Hepatic stellate cell (primary cell): Measurements from ENCODE around the gene LDB2.

Source experiments
- DNase-seq: peaks from one replicate; pipeline ENCODE4 v3.0.0; 2011; ENCODE audit warnings: low spot score

LDB2 gene

GRCh38 chr4:16757080-16757521 lies 141.3 kb downstream of the LDB2 start:
- no peak for DNase-seq

GRCh38 chr4:16754104-16754503 lies 144.3 kb downstream of the LDB2 start:
- no peak for DNase-seq

GRCh38 chr4:16752150-16752549 lies 146.3 kb downstream of the LDB2 start:
- no peak for DNase-seq

- no peak for DNase-seq
Measured at GRCh38 chr4:16750882-16751642, 147.4 kb downstream of the LDB2 start.

- no peak for DNase-seq
Measured at GRCh38 chr4:16750216-16750615, 148.2 kb downstream of the LDB2 start.

- DNase-seq, result no peak
Measured at GRCh38 chr4:16745887-16746286, 152.6 kb downstream of the LDB2 start.

GRCh38 chr4:16745009-16745635 lies 153.3 kb downstream of the LDB2 start:
- no peak for DNase-seq

- no peak for DNase-seq
Measured at GRCh38 chr4:16741287-16741686, 157.2 kb downstream of the LDB2 start.

- DNase-seq, result no peak
Measured at GRCh38 chr4:16739997-16740624, 158.3 kb downstream of the LDB2 start.

- DNase-seq, result no peak
Measured at GRCh38 chr4:16738558-16738957, 159.9 kb downstream of the LDB2 start.

GRCh38 chr4:16733509-16733908 lies 164.9 kb downstream of the LDB2 start:
- no peak for DNase-seq

GRCh38 chr4:16732741-16733140 lies 165.7 kb downstream of the LDB2 start:
- DNase-seq, result no peak

GRCh38 chr4:16731776-16732380 lies 166.6 kb downstream of the LDB2 start:
- no peak for DNase-seq

- DNase-seq, result no peak
Measured at GRCh38 chr4:16730522-16731205, 167.8 kb downstream of the LDB2 start.

- no peak for DNase-seq
Measured at GRCh38 chr4:16729336-16729735, 169.1 kb downstream of the LDB2 start.

- no peak for DNase-seq
Measured at GRCh38 chr4:16728849-16729248, 169.6 kb downstream of the LDB2 start.

GRCh38 chr4:16728111-16728510 lies 170.3 kb downstream of the LDB2 start:
- no peak for DNase-seq

- DNase-seq, result no peak
Measured at GRCh38 chr4:16727218-16727617, 171.2 kb downstream of the LDB2 start.

GRCh38 chr4:16726368-16727050 lies 171.9 kb downstream of the LDB2 start:
- DNase-seq, result no peak

- no peak for DNase-seq
Measured at GRCh38 chr4:16725252-16725651, 173.2 kb downstream of the LDB2 start.

- DNase-seq, result no peak
Measured at GRCh38 chr4:16722416-16722815, 176.0 kb downstream of the LDB2 start.
